ENCODE measurements around the gene TJAP1.
"Not testable (repeated sequence)": the region's sequence is repeated elsewhere in the genome, so short reads cannot be mapped to it uniquely, and the experiment has no call there.

Gene TJAP1

GRCh38 chr6:43489277-43490072 lies 12.1 kb downstream of the TJAP1 start:
- no peak for ATAC-seq
- no peak overlapping the region for H3K27ac Mint-ChIP-seq
- no peak overlapping the region for H3K4me3 Mint-ChIP-seq

GRCh38 chr6:43490523-43490939 lies 13.2 kb downstream of the TJAP1 start:
- Mint-ChIP-seq H3K36me3 (peaks cover 10% of the 10 kb centered on the region), H3K4me3 (no peak overlapping the region), H3K9me3 (no peaks in the 10 kb centered on the region), H3K27ac (no peak overlapping the region), H3K4me1 (peaks cover 26% of the 10 kb centered on the region), H3K27me3 (no peaks in the 10 kb centered on the region)
- ATAC-seq = no peak

More at GRCh38 chr6:43489277-43490072, 12.1 kb downstream of the TJAP1 start:
- H3K27me3 Mint-ChIP-seq = no peaks in the 10 kb centered on the region
- peaks cover 10% of the 10 kb centered on the region for H3K36me3 Mint-ChIP-seq
- no peaks in the 10 kb centered on the region for H3K9me3 Mint-ChIP-seq
- peaks cover 19% of the 10 kb centered on the region for H3K4me1 Mint-ChIP-seq

- Mint-ChIP-seq H3K27me3 (no peaks in the 10 kb centered on the region), H3K9me3 (no peaks in the 10 kb centered on the region), H3K27ac (no peak overlapping the region), H3K4me3 (no peak overlapping the region), H3K4me1 (peaks cover 26% of the 10 kb centered on the region), H3K36me3 (peaks cover 10% of the 10 kb centered on the region)
- ATAC-seq = no peak
Observed at GRCh38 chr6:43491750-43492661, 14.6 kb downstream of the TJAP1 start.

- Mint-ChIP-seq H3K36me3 (peaks cover 10% of the 10 kb centered on the region), H3K4me1 (peaks cover 26% of the 10 kb centered on the region), H3K4me3 (no peak overlapping the region), H3K9me3 (no peaks in the 10 kb centered on the region), H3K27ac (no peak overlapping the region), H3K27me3 (no peaks in the 10 kb centered on the region)
- no peak for ATAC-seq
Observed at GRCh38 chr6:43492673-43493072, 15.3 kb downstream of the TJAP1 start.

- Mint-ChIP-seq H3K27ac (no peak overlapping the region), H3K36me3 (peaks cover 7% of the 10 kb centered on the region)
Observed at GRCh38 chr6:43493230-43493629, 15.9 kb downstream of the TJAP1 start.

GRCh38 chr6:43493833-43494232 lies 16.5 kb downstream of the TJAP1 start:
- peaks cover 18% of the 10 kb centered on the region for H3K4me1 Mint-ChIP-seq
- H3K4me3 Mint-ChIP-seq = no peak overlapping the region

More at GRCh38 chr6:43493230-43493629, 15.9 kb downstream of the TJAP1 start:
- Mint-ChIP-seq H3K4me3 (no peak overlapping the region), H3K9me3 (no peaks in the 10 kb centered on the region), H3K27me3 (no peaks in the 10 kb centered on the region), H3K4me1 (peaks cover 22% of the 10 kb centered on the region)
- no peak for ATAC-seq

GRCh38 chr6:43494321-43494720 lies 17.0 kb downstream of the TJAP1 start:
- Mint-ChIP-seq H3K27ac (no peak overlapping the region), H3K36me3 (peaks cover 15% of the 10 kb centered on the region), H3K4me1 (peaks cover 14% of the 10 kb centered on the region), H3K9me3 (no peaks in the 10 kb centered on the region), H3K27me3 (no peaks in the 10 kb centered on the region), H3K4me3 (no peak overlapping the region)
- ATAC-seq = no peak

More at GRCh38 chr6:43493833-43494232, 16.5 kb downstream of the TJAP1 start:
- H3K27ac Mint-ChIP-seq = no peak overlapping the region
- H3K27me3 Mint-ChIP-seq = no peaks in the 10 kb centered on the region
- H3K9me3 Mint-ChIP-seq = no peaks in the 10 kb centered on the region
- H3K36me3 Mint-ChIP-seq = peaks cover 11% of the 10 kb centered on the region
- no peak for ATAC-seq

GRCh38 chr6:43494766-43495165 lies 17.4 kb downstream of the TJAP1 start:
- no peak overlapping the region for H3K4me3 Mint-ChIP-seq
- peaks cover 19% of the 10 kb centered on the region for H3K36me3 Mint-ChIP-seq
- peak overlapping the region; percentile 29 for H3K27ac Mint-ChIP-seq
- H3K4me1 Mint-ChIP-seq = peaks cover 12% of the 10 kb centered on the region
- H3K9me3 Mint-ChIP-seq = no peaks in the 10 kb centered on the region
- no peak for ATAC-seq
- H3K27me3 Mint-ChIP-seq = no peaks in the 10 kb centered on the region

- no peaks in the 10 kb centered on the region for H3K27me3 Mint-ChIP-seq
- no peaks in the 10 kb centered on the region for H3K9me3 Mint-ChIP-seq
- peak overlapping the region; percentile 29 for H3K27ac Mint-ChIP-seq
- H3K4me3 Mint-ChIP-seq = no peak overlapping the region
- no peak for ATAC-seq
- H3K4me1 Mint-ChIP-seq = peaks cover 7% of the 10 kb centered on the region
- H3K36me3 Mint-ChIP-seq = peaks cover 18% of the 10 kb centered on the region
Observed at GRCh38 chr6:43495409-43495941, 18.1 kb downstream of the TJAP1 start.

- ATAC-seq = no peak
- Mint-ChIP-seq H3K27ac (no peak overlapping the region), H3K4me3 (no peak overlapping the region), H3K4me1 (peaks cover 7% of the 10 kb centered on the region), H3K27me3 (no peaks in the 10 kb centered on the region), H3K9me3 (no peaks in the 10 kb centered on the region), H3K36me3 (peaks cover 28% of the 10 kb centered on the region)
Observed at GRCh38 chr6:43496370-43497128, 19.2 kb downstream of the TJAP1 start.

GRCh38 chr6:43497129-43497396 lies 19.7 kb downstream of the TJAP1 start:
- no peaks in the 10 kb centered on the region for H3K9me3 Mint-ChIP-seq
- ATAC-seq = no peak
- no peak overlapping the region for H3K4me3 Mint-ChIP-seq
- H3K27ac Mint-ChIP-seq = no peak overlapping the region
- H3K4me1 Mint-ChIP-seq = peaks cover 7% of the 10 kb centered on the region
- H3K36me3 Mint-ChIP-seq = peaks cover 33% of the 10 kb centered on the region
- H3K27me3 Mint-ChIP-seq = no peaks in the 10 kb centered on the region

- Mint-ChIP-seq H3K4me3 (no peak overlapping the region), H3K4me1 (peaks cover 7% of the 10 kb centered on the region), H3K9me3 (no peaks in the 10 kb centered on the region), H3K36me3 (peaks cover 39% of the 10 kb centered on the region), H3K27me3 (no peaks in the 10 kb centered on the region), H3K27ac (no peak overlapping the region)
- no peak for ATAC-seq
Observed at GRCh38 chr6:43497689-43498088, 20.3 kb downstream of the TJAP1 start.

GRCh38 chr6:43498291-43498690 lies 20.9 kb downstream of the TJAP1 start:
- not testable (repeated sequence) for ATAC-seq

GRCh38 chr6:43499028-43499815 lies 21.9 kb downstream of the TJAP1 start:
- Mint-ChIP-seq H3K4me3 (no peak overlapping the region), H3K9me3 (no peaks in the 10 kb centered on the region), H3K36me3 (peaks cover 52% of the 10 kb centered on the region), H3K4me1 (peaks cover 7% of the 10 kb centered on the region), H3K27me3 (no peaks in the 10 kb centered on the region), H3K27ac (no peak overlapping the region)
- no peak for ATAC-seq

More at GRCh38 chr6:43498291-43498690, 20.9 kb downstream of the TJAP1 start:
- not testable (repeated sequence) for H3K27ac Mint-ChIP-seq, H3K27me3 Mint-ChIP-seq, H3K4me1 Mint-ChIP-seq, H3K4me3 Mint-ChIP-seq, H3K9me3 Mint-ChIP-seq
- H3K36me3 Mint-ChIP-seq = peaks cover 45% of the 10 kb centered on the region

Data from stimulated activated memory B cell treated with anti-CD40 and anti-IgM and Interleukin-4, amounts not matched to agents 10 μg/mL and 1 μg/mL and 100 μg/mL, for 72 hours (primary cell).